Kidney (tissue), 14 donors: ENCODE measurements around the gene AAK1. TPM values are rescaled to one million over a fixed set of nuclear protein-coding genes. Genes with fewer than 3 reads are reported as not detected.

Experiments
- DNase-seq, 5 donors: peaks; one replicate each; pipeline ENCODE4 v3.0.0-alpha.2; 2013 to 2020
- FAIRE-seq: peaks from 2 replicates; lab custom pipeline; 2012; peaks lifted over from hg19 to GRCh38; lab: Jason Lieb, UNC
- H3K27ac ChIP-seq, 2 donors: one replicate each; pipeline ENCODE4 v1.7.0; 2013; ENCODE audit warnings: low read depth in 2 of 2, low read length in 2 of 2, inconsistent platforms in 1 of 2
- H3K27me3 ChIP-seq: one replicate; pipeline ENCODE4 v1.7.1; 2013; ENCODE audit warnings: low read length, inconsistent platforms; ENCODE audit not compliant: control insufficient read depth, insufficient read depth
- H3K36me3 ChIP-seq, 3 donors: one replicate each; pipeline versions ENCODE4 v1.7.0 to v1.7.1; 2013; ENCODE audit warnings: low read length in 3 of 3, control low read depth in 1 of 3, inconsistent platforms in 1 of 3; ENCODE audit not compliant: insufficient read depth in 3 of 3, control insufficient read depth in 2 of 3
- H3K4me1 ChIP-seq, 3 donors: one replicate each; pipeline versions ENCODE4 v1.7.0 to v1.7.1; 2013; ENCODE audit warnings: low read length in 3 of 3, inconsistent platforms in 1 of 3, low read depth in 1 of 3; ENCODE audit not compliant: control insufficient read depth in 2 of 3, insufficient read depth in 2 of 3
- H3K4me3 ChIP-seq, 3 donors: one replicate each; pipeline versions ENCODE4 v1.7.0 to v1.8.1; 2013; ENCODE audit warnings: low read length in 3 of 3, control low read depth in 1 of 3, inconsistent platforms in 1 of 3
- H3K9ac ChIP-seq, 3 donors: one replicate each; pipeline versions ENCODE4 v1.7.0 to v1.7.1; 2013; ENCODE audit warnings: low read length in 3 of 3, control low read depth in 1 of 3, inconsistent platforms in 1 of 3
- H3K9me3 ChIP-seq, 3 donors: one replicate each; pipeline versions ENCODE4 v1.7.0 to v1.7.1; 2013; ENCODE audit warnings: low read length in 3 of 3, control low read depth in 1 of 3, inconsistent platforms in 1 of 3; ENCODE audit not compliant: control insufficient read depth in 2 of 3, insufficient read depth in 1 of 3
- intact Hi-C: fragments of 100-400 bp; cut with DNase I; formaldehyde crosslinking; loops from one replicate; pipeline ENCODE4 v1.11.1; 2022
- polyA plus RNA-seq: library from polyadenylated mRNA; stranded (reverse); fragments of 350-450 nt; fragmentation: Illumina TruSeq; extraction: RNeasy Lipid Tissue Mini Kit (QIAGEN cat#74804); gene quantifications from one replicate; pipeline ENCODE4 v1.2.3, GENCODE V29; 2014; ENCODE audit warnings: low read depth, low replicate concordance; ENCODE audit not compliant: insufficient read depth
- total RNA-seq: library from RNA; stranded (reverse); fragmentation: NEBNext Ultra II Directional; extraction: Animal tissue kit (Norgen Biotek cat#: 25700); gene quantifications from one replicate; pipeline ENCODE4 v1.2.1, GENCODE V29; 2021
- TF ChIP-seq, protein P1 (sequence below): IDR thresholded peaks from 3 replicates; pipeline ENCODE4 v1.5.1; 2012; ENCODE audit warnings: mild to moderate bottlenecking, moderate library complexity, borderline replicate concordance; ENCODE audit not compliant: insufficient read depth; ENCODE audit errors: extremely low read depth
- donor health status: control.
- donor health status: control.
- donor health status: control.
- donor health status: control.
- donor health status: control.
- donor health status: DM: yes; HTN: yes; CAD: no.
- donor health status: Normal renal cell carcinoma (clear cell type).

The AAK1 gene
- total and polyA plus RNA-seq, 2 donors from 2014 or later: 25.8 to 93.7 TPM

DNA sequence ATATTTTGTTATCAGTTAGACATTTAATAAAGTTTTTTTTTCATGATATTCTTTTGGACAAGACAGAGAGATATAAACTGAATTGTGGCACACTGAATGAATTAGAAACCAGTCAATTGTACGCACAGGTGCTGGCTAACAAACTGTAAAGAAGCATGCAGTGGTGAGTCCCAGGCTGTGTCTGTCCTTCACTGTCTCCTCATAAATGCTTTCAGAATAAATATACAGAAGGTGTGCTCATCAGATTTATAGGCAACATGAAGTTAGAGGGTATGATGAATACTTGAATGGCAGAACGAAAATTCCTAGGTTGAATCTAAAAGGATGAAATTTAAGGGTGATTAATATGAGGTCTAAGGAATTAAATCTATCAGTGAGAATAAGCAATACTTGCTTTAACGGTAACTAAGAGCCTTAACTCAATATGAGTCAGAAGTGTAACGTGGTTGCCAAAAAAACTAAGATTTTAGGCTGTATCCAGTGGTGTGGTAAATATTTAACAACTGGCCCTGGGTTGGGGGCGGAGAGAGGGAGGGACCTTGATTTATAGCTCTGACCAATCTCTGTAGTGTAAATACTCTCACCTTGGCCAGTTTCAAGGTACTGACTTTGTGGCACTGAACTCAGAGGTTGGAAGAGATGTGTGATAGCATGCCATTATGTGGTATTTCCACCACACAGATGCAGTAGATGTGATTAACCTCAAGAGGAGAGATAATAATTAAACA, 41.9 kb upstream of the AAK1 start:
- Histone ChIP-seq H3K4me3 (no peak overlapping the region), H3K27me3 (no peaks in the 10 kb centered on the region), H3K9me3 (no peaks in the 10 kb centered on the region), H3K9ac (no peak overlapping the region), H3K27ac (no peak overlapping the region), H3K4me1 (peaks cover 0 to 6% (median 3%) of the 10 kb centered on the region in 3 donors), H3K36me3 (no peaks in the 10 kb centered on the region)
- DNase-seq (no peak), FAIRE-seq (no peak)
- TF ChIP-seq, protein P1, sequence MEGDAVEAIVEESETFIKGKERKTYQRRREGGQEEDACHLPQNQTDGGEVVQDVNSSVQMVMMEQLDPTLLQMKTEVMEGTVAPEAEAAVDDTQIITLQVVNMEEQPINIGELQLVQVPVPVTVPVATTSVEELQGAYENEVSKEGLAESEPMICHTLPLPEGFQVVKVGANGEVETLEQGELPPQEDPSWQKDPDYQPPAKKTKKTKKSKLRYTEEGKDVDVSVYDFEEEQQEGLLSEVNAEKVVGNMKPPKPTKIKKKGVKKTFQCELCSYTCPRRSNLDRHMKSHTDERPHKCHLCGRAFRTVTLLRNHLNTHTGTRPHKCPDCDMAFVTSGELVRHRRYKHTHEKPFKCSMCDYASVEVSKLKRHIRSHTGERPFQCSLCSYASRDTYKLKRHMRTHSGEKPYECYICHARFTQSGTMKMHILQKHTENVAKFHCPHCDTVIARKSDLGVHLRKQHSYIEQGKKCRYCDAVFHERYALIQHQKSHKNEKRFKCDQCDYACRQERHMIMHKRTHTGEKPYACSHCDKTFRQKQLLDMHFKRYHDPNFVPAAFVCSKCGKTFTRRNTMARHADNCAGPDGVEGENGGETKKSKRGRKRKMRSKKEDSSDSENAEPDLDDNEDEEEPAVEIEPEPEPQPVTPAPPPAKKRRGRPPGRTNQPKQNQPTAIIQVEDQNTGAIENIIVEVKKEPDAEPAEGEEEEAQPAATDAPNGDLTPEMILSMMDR: no peak
- intact Hi-C loops: no loop called here

DNA sequence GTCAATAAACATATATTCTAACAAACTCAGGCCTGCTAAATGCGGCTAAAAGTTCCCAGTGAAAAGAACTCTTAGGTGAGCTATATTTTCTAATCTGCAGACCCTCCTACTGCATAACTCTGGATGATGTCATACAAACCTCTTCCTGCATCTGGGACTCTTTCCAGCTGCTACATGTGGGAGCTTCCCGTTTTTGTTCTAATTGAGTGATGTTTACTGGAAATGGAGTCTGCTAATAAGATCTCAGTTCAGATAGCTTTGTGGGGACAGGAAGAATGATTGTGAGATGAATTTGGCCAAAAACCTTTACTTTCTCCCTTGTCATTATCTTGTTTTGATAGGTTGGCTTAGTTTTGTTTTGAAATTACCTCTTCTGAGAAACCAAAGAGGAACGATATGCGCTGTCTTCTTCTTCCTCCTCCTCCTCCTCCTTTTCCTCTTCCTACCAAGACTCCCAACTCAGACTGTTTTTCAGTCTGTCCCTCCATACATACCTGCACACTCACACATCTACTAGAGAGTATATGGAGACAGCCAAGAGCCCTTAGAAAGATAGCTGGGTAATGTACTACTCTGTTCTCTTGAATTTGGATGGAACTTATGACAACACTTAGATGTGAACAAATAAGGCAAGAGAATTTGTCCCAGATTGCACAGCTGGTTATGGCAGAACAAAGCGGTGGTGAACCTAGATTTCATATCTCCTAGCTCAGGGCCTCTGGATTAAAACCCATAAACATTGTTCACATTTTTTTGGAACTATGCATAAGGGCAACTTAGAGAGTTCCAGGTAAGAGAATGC, 39.8 kb upstream of the AAK1 start:
- Histone ChIP-seq H3K36me3 (no peaks in the 10 kb centered on the region), H3K9me3 (no peaks in the 10 kb centered on the region), H3K27ac (peak overlapping the region; percentile 51 to 62), H3K9ac (no peak overlapping the region), H3K4me3 (no peak overlapping the region), H3K4me1 (peaks cover 0 to 6% (median 3%) of the 10 kb centered on the region in 3 donors), H3K27me3 (no peaks in the 10 kb centered on the region)
- intact Hi-C loops: no loop called here
- TF ChIP-seq, protein P1: no peak
- DNase-seq (peak in 3 of 5 donors; percentile 35 to 92 (median 84)), FAIRE-seq (no peak)

DNA sequence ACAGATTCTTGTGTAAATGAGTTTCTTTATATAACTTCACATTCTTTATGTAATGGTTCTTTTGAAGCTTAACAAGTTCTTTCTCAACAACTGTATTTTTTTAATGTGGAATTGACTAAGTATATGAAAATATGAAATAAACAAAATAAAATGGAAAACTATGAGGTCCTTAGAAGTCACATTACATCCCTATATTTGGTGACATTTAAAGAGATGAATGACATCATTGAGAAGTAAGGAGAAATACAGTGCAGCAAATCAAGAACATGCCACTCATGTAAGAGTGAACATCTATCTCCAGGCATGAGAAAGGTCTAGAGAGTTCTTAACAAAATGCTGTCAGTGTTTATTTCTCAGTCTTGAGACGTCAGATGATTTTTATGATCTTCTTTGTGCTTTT, 39.0 kb upstream of the AAK1 start:
- no peak overlapping the region for H3K9ac ChIP-seq

More for the DNA sequence above, 39.0 kb upstream of the AAK1 start:
- peaks cover 0 to 6% (median 3%) of the 10 kb centered on the region in 3 donors for H3K4me1 ChIP-seq
- no peaks in the 10 kb centered on the region for H3K36me3 ChIP-seq
- intact Hi-C loops: no loop called here
- H3K27me3 ChIP-seq: no peaks in the 10 kb centered on the region
- TF ChIP-seq, protein P1: no peak
- no peak overlapping the region for H3K27ac ChIP-seq
- FAIRE-seq (no peak), DNase-seq (no peak)
- no peak overlapping the region for H3K4me3 ChIP-seq
- no peaks in the 10 kb centered on the region for H3K9me3 ChIP-seq
